AG04450 (cell line): Measurements from ENCODE around the gene DNMT3A. TPM values are rescaled to one million over a fixed set of nuclear protein-coding genes. Genes with fewer than 3 reads are reported as not detected.
"Not testable (repeated sequence)": the region's sequence is repeated elsewhere in the genome, so short reads cannot be mapped to it uniquely, and the experiment has no call there.

Experiments used
- CTCF ChIA-PET: fragments of 300-600, 350-600 bp; formaldehyde crosslinking; extraction: SDS; loops from one replicate; lab custom pipeline; 2022; ENCODE audit warnings: antibody characterized with exemption, inconsistent platforms; lab: Charles Lee
- POLR2A ChIA-PET: fragments of 350-600 bp; formaldehyde crosslinking; extraction: SDS; loops from one replicate; lab custom pipeline; 2021; ENCODE audit warnings: antibody characterized with exemption, inconsistent platforms; lab: Yijun Ruan, JAX
- DNase-seq: peaks from one replicate; pipeline ENCODE4 v3.0.0-alpha.2; 2011; ENCODE audit warnings: low read depth, low spot score
- H3K27ac ChIP-seq: one replicate; pipeline ENCODE4 v1.5.1; 2012; ENCODE audit warnings: low read depth, low read length, control low read depth
- H3K27me3 ChIP-seq: one replicate; pipeline ENCODE4 v1.6.0; 2012; ENCODE audit warnings: low read length; ENCODE audit not compliant: control insufficient read depth, insufficient read depth
- H3K4me3 ChIP-seq: 2 replicates; pipeline ENCODE4 v1.5.1; 2011; ENCODE audit warnings: mild to moderate bottlenecking, low read depth, low read length, control low read depth
- H3K9me3 ChIP-seq: 2 replicates; pipeline ENCODE4 v1.5.1; 2012; ENCODE audit warnings: low read length; ENCODE audit not compliant: control insufficient read depth, insufficient read depth
- CTCF ChIP-seq: IDR thresholded peaks from 2 replicates; pipeline ENCODE4 v1.5.1; 2011; ENCODE audit warnings: low read depth, low read length, control low read depth, inconsistent platforms
- polyA plus RNA-seq: library from polyadenylated mRNA; depleted of rRNA; stranded (reverse); fragments of >200 nt; gene quantifications from 2 replicates; pipeline ENCODE4 v1.2.3, GENCODE V29; 2011

The DNMT3A gene
- polyA plus RNA-seq, 1 experiment = 4.1 TPM

DNA sequence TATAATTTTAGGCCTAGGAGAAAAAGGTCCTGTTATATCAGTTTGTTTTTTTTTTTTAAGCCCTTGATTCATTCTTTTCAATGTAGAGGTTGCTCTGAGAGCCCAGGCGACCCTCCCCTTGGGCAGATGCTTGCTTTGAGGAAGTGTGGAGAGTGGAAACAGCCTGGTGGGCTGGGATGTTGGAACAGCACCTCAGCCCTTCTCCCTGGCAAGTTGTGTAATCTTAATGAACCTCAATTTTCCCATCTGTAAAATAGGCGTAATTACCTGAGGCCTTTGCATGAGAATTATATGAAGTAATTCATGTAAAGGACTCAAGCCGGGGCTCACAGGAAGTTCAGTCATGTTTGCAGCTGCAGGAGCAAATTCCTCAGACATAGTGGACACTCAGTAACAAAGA lies 123.6 kb downstream of the DNMT3A start:
- no peak for DNase-seq
- ChIA-PET CTCF (interaction anchor here (0.6 kb wide), 1 partner anchor 10 kb away, joined by 3 read pairs; no protein-coding TSS in a partner anchor), POLR2A (no interaction called here)
- TF ChIP-seq CTCF = no peak
- H3K4me3 ChIP-seq = no peak overlapping the region
- H3K27me3 ChIP-seq = no peaks in the 10 kb centered on the region
- H3K9me3 ChIP-seq = no peaks in the 10 kb centered on the region; the same call in 1 of the 2 replicates
- H3K27ac ChIP-seq = no peak overlapping the region

DNA sequence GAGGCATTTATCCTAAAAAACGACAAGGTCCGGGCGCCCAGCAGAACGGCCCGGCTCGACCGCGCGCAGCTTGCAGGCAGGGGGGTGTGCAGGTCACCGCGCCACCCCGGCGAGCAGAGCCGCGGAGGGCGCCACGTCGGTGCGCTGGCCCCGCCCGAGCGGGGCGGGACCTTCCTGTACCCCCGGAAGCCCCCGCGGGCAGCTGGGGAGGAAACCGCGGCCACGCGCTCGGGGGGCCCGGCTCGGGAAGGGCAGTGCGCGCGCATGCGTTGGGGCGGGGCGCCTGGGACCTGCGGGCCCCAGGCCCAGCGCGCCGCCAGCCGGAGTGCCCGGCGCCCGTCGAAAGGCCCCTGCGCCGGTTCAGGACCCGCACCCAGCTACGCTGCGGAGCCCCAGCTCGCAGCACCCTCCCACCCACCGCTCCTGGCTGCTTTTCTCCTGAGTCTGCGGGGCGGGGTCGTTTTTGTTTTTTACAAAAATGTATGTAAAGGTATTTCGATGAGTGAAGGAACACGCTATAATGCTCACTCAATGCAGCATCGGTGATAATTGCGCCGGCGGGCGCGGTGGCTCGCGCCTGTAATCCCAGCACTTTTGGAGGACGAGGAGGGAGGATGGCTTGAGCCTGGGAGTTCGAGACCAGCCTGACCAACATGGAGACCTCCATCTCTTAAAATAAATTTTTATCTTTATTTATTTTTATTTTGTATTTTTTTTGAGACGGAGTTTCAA lies 125.6 kb downstream of the DNMT3A start:
- CTCF ChIA-PET = no interaction called here
- H3K27ac ChIP-seq = no peak overlapping the region
- H3K9me3 ChIP-seq = no peaks in the 10 kb centered on the region; the same call in 1 of the 2 replicates
- H3K27me3 ChIP-seq = no peaks in the 10 kb centered on the region
- no peak for DNase-seq
- TF ChIP-seq CTCF = no peak
- POLR2A ChIA-PET = no interaction called here
- peak overlapping the region; percentile 55 for H3K4me3 ChIP-seq

DNA sequence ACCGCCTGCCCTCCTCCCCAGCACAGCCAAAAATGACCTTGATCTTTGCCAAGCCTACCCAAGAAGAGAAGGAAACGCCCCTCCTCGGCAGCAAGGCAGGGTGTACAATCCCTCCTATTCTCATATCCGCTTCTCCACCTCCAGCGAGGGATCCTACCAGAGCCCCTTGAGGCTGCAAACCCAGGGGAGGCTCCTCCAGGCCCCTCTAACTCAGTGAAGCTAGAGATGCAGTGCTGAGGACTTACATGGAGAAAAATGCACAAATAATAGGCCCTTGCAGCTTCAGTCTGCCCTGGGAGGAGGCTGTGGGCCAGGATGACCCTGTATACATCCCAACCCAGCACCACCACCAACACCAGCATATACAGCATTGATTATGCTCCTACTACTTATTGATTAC lies 126.5 kb downstream of the DNMT3A start:
- no peak overlapping the region for H3K27ac ChIP-seq
- POLR2A ChIA-PET = no interaction called here
- TF ChIP-seq CTCF = no peak
- H3K4me3 ChIP-seq = no peak overlapping the region
- H3K27me3 ChIP-seq = no peaks in the 10 kb centered on the region
- no peak for DNase-seq
- no peaks in the 10 kb centered on the region; the same call in 1 of the 2 replicates for H3K9me3 ChIP-seq
- CTCF ChIA-PET = no interaction called here

- TF ChIP-seq CTCF = no peak
- CTCF ChIA-PET = no interaction called here
- POLR2A ChIA-PET = interaction anchor here (0.6 kb wide), 1 partner anchor 997 kb away, joined by 3 read pairs; no protein-coding TSS in a partner anchor
Observed at GRCh38 chr2:25213229-25213628, 128.5 kb downstream of the DNMT3A start.

GRCh38 chr2:25210923-25211322 lies 130.8 kb downstream of the DNMT3A start:
- H3K27ac ChIP-seq, H3K9me3 ChIP-seq, CTCF ChIA-PET, H3K27me3 ChIP-seq, DNase-seq, H3K4me3 ChIP-seq, POLR2A ChIA-PET: not testable (repeated sequence)

More at GRCh38 chr2:25213229-25213628, 128.5 kb downstream of the DNMT3A start:
- no peak overlapping the region for H3K4me3 ChIP-seq
- H3K27ac ChIP-seq = no peak overlapping the region
- no peaks in the 10 kb centered on the region for H3K27me3 ChIP-seq
- no peak for DNase-seq
- H3K9me3 ChIP-seq = no peaks in the 10 kb centered on the region; the same call in 1 of the 2 replicates
